ENCODE results near the gene TNRC6C. TPM values are rescaled to one million over a fixed set of nuclear protein-coding genes. Genes with fewer than 3 reads are reported as not detected.

The TNRC6C gene
- polyA plus RNA-seq, 3 donors, result 0.38 to 0.80 (median 0.46) TPM

DNA sequence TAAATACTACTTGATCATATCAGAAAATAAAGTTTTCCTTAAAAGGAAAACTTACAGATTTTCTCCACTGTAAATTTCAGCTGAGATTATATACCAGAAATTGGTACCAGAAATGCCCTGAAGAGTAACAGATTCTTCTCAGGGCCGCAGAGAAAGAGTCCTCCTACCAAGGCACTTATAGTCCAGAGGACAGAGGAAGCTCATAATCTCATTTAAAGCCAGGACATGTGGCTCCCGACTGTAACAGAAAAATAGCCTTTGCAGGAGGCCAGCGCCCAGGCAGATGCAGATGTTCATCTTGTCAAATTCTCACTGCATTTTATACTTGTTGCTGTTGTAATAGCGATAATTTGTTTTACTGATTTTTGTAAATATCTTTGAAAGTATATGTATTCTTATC, 43.7 kb downstream of the TNRC6C start:
- Mint-ChIP-seq H3K4me1 (peaks cover 12% of the 10 kb centered on the region), H3K4me3 (no peak overlapping the region), H3K27me3 (ENCODE audit: low read depth in 3 of 3) (no peaks in the 10 kb centered on the region), H3K9me3 (no peaks in the 10 kb centered on the region), H3K36me3 (peaks cover 11 to 14% of the 10 kb centered on the region in 2 donors), H3K27ac (no peak overlapping the region)
- TF ChIP-seq, protein P1, sequence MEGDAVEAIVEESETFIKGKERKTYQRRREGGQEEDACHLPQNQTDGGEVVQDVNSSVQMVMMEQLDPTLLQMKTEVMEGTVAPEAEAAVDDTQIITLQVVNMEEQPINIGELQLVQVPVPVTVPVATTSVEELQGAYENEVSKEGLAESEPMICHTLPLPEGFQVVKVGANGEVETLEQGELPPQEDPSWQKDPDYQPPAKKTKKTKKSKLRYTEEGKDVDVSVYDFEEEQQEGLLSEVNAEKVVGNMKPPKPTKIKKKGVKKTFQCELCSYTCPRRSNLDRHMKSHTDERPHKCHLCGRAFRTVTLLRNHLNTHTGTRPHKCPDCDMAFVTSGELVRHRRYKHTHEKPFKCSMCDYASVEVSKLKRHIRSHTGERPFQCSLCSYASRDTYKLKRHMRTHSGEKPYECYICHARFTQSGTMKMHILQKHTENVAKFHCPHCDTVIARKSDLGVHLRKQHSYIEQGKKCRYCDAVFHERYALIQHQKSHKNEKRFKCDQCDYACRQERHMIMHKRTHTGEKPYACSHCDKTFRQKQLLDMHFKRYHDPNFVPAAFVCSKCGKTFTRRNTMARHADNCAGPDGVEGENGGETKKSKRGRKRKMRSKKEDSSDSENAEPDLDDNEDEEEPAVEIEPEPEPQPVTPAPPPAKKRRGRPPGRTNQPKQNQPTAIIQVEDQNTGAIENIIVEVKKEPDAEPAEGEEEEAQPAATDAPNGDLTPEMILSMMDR (IDR thresholded peaks at IDR 0.05), result no peak
- intact Hi-C loops (cut with micrococcal nuclease), result no loop called here
- no peaks in the 10 kb centered on the region for H3K9me3 ChIP-seq (replicated peaks in 1 of 2; ENCODE audit: control insufficient read depth in 1 of 2, insufficient read depth in 1 of 2, low read length in 2 of 2)
- no peak overlapping the region for H3K27ac ChIP-seq (ENCODE audit: low read depth in 1 of 2, low read length in 2 of 2)
- no peak overlapping the region for H3K9ac ChIP-seq (ENCODE audit: insufficient read depth, low read length, poor library complexity, severe bottlenecking)
- peaks cover 0 to 7% of the 10 kb centered on the region in 2 donors for H3K36me3 ChIP-seq (replicated peaks in 1 of 2; ENCODE audit: control insufficient read depth in 1 of 2, insufficient read depth in 2 of 2, low read length in 2 of 2)
- H2AFZ ChIP-seq (ENCODE audit: insufficient read depth, low read depth, low read length, poor library complexity, severe bottlenecking), result no peak overlapping the region
- H3K79me2 ChIP-seq (ENCODE audit: insufficient read depth, low read length), result no peaks in the 10 kb centered on the region
- 100% methylated on average over 1 of the region's 4 CpGs for WGBS (ENCODE audit: insufficient coverage)
- no peak overlapping the region for H3K4me3 ChIP-seq (replicated peaks in 1 of 3; ENCODE audit: low read depth in 2 of 3, low read length in 3 of 3)
- no peaks in the 10 kb centered on the region for H4K20me1 ChIP-seq (ENCODE audit: insufficient read depth, low read length)
- H3K27me3 ChIP-seq (ENCODE audit: control insufficient read depth in 2 of 2, insufficient read depth in 2 of 2, low read length in 2 of 2), result no peaks in the 10 kb centered on the region
- no peak for DNase-seq
- peaks cover 0 to 6% of the 10 kb centered on the region in 2 donors for H3K4me1 ChIP-seq (ENCODE audit: control insufficient read depth in 1 of 2, insufficient read depth in 2 of 2, low read length in 2 of 2)
- H3K4me2 ChIP-seq (replicated peaks; ENCODE audit: extremely low read depth, low read length, poor library complexity, severe bottlenecking), result no peak overlapping the region

DNA sequence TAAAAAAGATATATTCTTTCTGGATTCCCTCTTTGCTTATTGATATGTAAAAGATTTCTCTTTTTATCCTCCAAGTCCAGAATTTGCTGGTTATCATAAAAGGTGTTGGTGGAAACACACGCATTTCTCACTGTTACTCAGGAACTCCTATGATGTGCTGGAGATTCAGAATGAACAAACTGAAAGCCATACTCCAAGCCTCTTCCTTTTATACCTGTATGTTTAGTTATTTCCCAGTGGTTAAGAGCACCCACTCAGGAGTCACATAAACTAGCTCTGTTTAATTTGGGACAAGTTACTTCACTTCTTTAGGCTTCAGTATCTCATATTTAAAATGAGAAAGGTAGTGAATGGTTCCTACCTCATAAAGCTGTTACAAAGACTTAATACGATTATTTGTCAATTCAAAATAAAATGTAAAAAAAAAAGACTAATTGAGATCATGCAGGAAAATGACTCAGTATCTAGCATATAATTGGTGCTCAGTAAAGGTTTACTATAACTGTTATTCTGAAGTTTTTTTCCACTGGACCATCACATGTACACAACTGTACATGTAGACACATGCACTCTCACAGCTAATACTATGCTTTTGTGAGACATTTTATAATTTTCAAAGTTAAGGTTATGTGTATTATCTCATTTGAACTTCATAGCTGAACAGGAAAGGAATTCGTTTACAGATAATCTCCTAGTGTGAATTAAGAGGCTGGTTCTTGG, 47.1 kb downstream of the TNRC6C start:
- WGBS (ENCODE audit: insufficient coverage), result 80% methylated on average over 1 of the region's 3 CpGs
- H3K9me3 ChIP-seq (replicated peaks in 1 of 2; ENCODE audit: control insufficient read depth in 1 of 2, insufficient read depth in 1 of 2, low read length in 2 of 2), result no peaks in the 10 kb centered on the region
- Mint-ChIP-seq H3K36me3 (peaks cover 20 to 25% of the 10 kb centered on the region in 2 donors), H3K4me3 (no peak overlapping the region), H3K4me1 (peaks cover 7% of the 10 kb centered on the region), H3K27ac (no peak overlapping the region), H3K27me3 (ENCODE audit: low read depth in 3 of 3) (no peaks in the 10 kb centered on the region), H3K9me3 (no peaks in the 10 kb centered on the region)
- DNase-seq, result no peak
- H3K4me2 ChIP-seq (replicated peaks; ENCODE audit: extremely low read depth, low read length, poor library complexity, severe bottlenecking), result no peak overlapping the region
- TF ChIP-seq, protein P1 (IDR thresholded peaks at IDR 0.05), result no peak
- H3K27ac ChIP-seq (ENCODE audit: low read depth in 1 of 2, low read length in 2 of 2), result no peak overlapping the region
- H3K9ac ChIP-seq (ENCODE audit: insufficient read depth, low read length, poor library complexity, severe bottlenecking), result no peak overlapping the region
- H3K27me3 ChIP-seq (ENCODE audit: control insufficient read depth in 2 of 2, insufficient read depth in 2 of 2, low read length in 2 of 2), result no peaks in the 10 kb centered on the region
- intact Hi-C loops (cut with micrococcal nuclease), result no loop called here
- peaks cover 0 to 6% of the 10 kb centered on the region in 2 donors for H3K4me1 ChIP-seq (ENCODE audit: control insufficient read depth in 1 of 2, insufficient read depth in 2 of 2, low read length in 2 of 2)
- no peak overlapping the region for H2AFZ ChIP-seq (ENCODE audit: insufficient read depth, low read depth, low read length, poor library complexity, severe bottlenecking)
- peaks cover 0 to 7% of the 10 kb centered on the region in 2 donors for H3K36me3 ChIP-seq (replicated peaks in 1 of 2; ENCODE audit: control insufficient read depth in 1 of 2, insufficient read depth in 2 of 2, low read length in 2 of 2)
- H4K20me1 ChIP-seq (ENCODE audit: insufficient read depth, low read length), result no peaks in the 10 kb centered on the region
- no peak overlapping the region for H3K4me3 ChIP-seq (replicated peaks in 1 of 3; ENCODE audit: low read depth in 2 of 3, low read length in 3 of 3)
- H3K79me2 ChIP-seq (ENCODE audit: insufficient read depth, low read length), result no peaks in the 10 kb centered on the region

Measured in CD14-positive monocyte (primary cell).